Endodermal cell (in vitro differentiated cells): ENCODE data around the gene CEP70. TPM values are rescaled to one million over a fixed set of nuclear protein-coding genes. Genes with fewer than 3 reads are reported as not detected.

ENCODE experiments used
- DNase-seq: peaks from one replicate; pipeline ENCODE4 v3.0.0-alpha.2; 2017
- H3K27ac ChIP-seq: 2 replicates; pipeline ENCODE4 v1.5.1; 2013; ENCODE audit warnings: mild to moderate bottlenecking, low read depth, low read length, moderate library complexity
- H3K27me3 ChIP-seq: 2 replicates; pipeline ENCODE4 v1.6.1; 2013; ENCODE audit warnings: mild to moderate bottlenecking, low read length, moderate library complexity; ENCODE audit not compliant: insufficient read depth, control insufficient read depth, poor library complexity, severe bottlenecking
- H3K36me3 ChIP-seq: 2 replicates; pipeline ENCODE4 v1.7.0; 2013; ENCODE audit warnings: mild to moderate bottlenecking, low read length, moderate library complexity; ENCODE audit not compliant: control insufficient read depth, insufficient read depth
- H3K4me1 ChIP-seq: one replicate; pipeline ENCODE4 v1.7.0; 2013; ENCODE audit warnings: low read length; ENCODE audit not compliant: control insufficient read depth, insufficient read depth
- H3K4me3 ChIP-seq: 2 replicates; pipeline ENCODE4 v1.5.1; 2013; ENCODE audit warnings: mild to moderate bottlenecking, low read length, moderate library complexity
- H3K9ac ChIP-seq: 2 replicates; pipeline ENCODE4 v1.6.1; 2013; ENCODE audit warnings: mild to moderate bottlenecking, low read length, moderate library complexity; ENCODE audit not compliant: poor library complexity, severe bottlenecking; ENCODE audit errors: extremely low read depth
- H3K9me3 ChIP-seq: 2 replicates; pipeline ENCODE4 v1.6.1; 2013; ENCODE audit warnings: mild to moderate bottlenecking, low read length, moderate library complexity; ENCODE audit not compliant: control insufficient read depth
- H3K27ac Mint-ChIP-seq: 2 replicates; pipeline ENCODE4 v1.8.0; 2020; ENCODE audit warnings: mixed read lengths
- H3K27me3 Mint-ChIP-seq: 2 replicates; pipeline ENCODE4 v1.8.0; 2021; ENCODE audit warnings: mild to moderate bottlenecking, mixed read lengths; ENCODE audit not compliant: insufficient read depth
- H3K36me3 Mint-ChIP-seq: 2 replicates; pipeline ENCODE4 v1.8.0; 2020; ENCODE audit warnings: low read depth, mixed read lengths
- H3K4me1 Mint-ChIP-seq: 2 replicates; pipeline ENCODE4 v1.8.0; 2020; ENCODE audit warnings: mixed read lengths
- H3K4me3 Mint-ChIP-seq: 2 replicates; pipeline ENCODE4 v1.8.0; 2020; ENCODE audit warnings: mild to moderate bottlenecking, moderate library complexity, mixed read lengths
- H3K9me3 Mint-ChIP-seq: 2 replicates; pipeline ENCODE4 v1.8.0; 2020; ENCODE audit warnings: mild to moderate bottlenecking, mixed read lengths
- WGBS, 2 experiments: methylation state at CpG; one replicate each; pipeline versions ENCODE4 v1.1.5 to v1.1.7; 2013; ENCODE audit warnings: missing lambda C conversion rate in 2 of 2, mixed read lengths in 1 of 2; ENCODE audit not compliant: insufficient coverage in 1 of 2, insufficient read length in 1 of 2; 5-methylcytosine and 5-hydroxymethylcytosine counted together
- total RNA-seq, 2 donors: library from RNA; stranded (reverse); fragmentation: NEBNext Ultra II Directional in 1 of 2; extraction: Animal tissue kit (Norgen Biotek cat#: 25700) in 1 of 2; gene quantifications; 2 replicates in 1 of 2; 3 replicates in 1 of 2; pipeline ENCODE4 v1.2.1, GENCODE V29; 2021
- TF ChIP-seq, protein P1 (sequence below): fragments of 200-600 bp; sonication (generic); conservative IDR thresholded peaks from 2 replicates; pipeline ENCODE4 v1.5.0; 2021; ENCODE audit warnings: antibody characterized with exemption, mild to moderate bottlenecking

The CEP70 gene
- total RNA-seq, 2 donors from 2014 or later = 113 to 131 TPM

GRCh38 chr3:138451595-138452162 is 142.4 kb downstream of the CEP70 start:
- peak; percentile 46 for DNase-seq
- Histone ChIP-seq H3K9ac (no peak overlapping the region), H3K27ac (no peak overlapping the region), H3K36me3 (no peaks in the 10 kb centered on the region), H3K27me3 (no peaks in the 10 kb centered on the region), H3K4me3 (no peak overlapping the region), H3K9me3 (no peaks in the 10 kb centered on the region), H3K4me1 (no peaks in the 10 kb centered on the region)
- no peaks in the 10 kb centered on the region for H3K27me3 Mint-ChIP-seq
- no peak overlapping the region for H3K4me3 Mint-ChIP-seq
- H3K4me1 Mint-ChIP-seq = no peaks in the 10 kb centered on the region
- 91 to 92% methylated on average over 26 to 43 of the region's 43 CpGs for WGBS, 2 experiments
- peaks cover 14% of the 10 kb centered on the region for H3K36me3 Mint-ChIP-seq
- no peak overlapping the region for H3K27ac Mint-ChIP-seq
- TF ChIP-seq, protein P1, sequence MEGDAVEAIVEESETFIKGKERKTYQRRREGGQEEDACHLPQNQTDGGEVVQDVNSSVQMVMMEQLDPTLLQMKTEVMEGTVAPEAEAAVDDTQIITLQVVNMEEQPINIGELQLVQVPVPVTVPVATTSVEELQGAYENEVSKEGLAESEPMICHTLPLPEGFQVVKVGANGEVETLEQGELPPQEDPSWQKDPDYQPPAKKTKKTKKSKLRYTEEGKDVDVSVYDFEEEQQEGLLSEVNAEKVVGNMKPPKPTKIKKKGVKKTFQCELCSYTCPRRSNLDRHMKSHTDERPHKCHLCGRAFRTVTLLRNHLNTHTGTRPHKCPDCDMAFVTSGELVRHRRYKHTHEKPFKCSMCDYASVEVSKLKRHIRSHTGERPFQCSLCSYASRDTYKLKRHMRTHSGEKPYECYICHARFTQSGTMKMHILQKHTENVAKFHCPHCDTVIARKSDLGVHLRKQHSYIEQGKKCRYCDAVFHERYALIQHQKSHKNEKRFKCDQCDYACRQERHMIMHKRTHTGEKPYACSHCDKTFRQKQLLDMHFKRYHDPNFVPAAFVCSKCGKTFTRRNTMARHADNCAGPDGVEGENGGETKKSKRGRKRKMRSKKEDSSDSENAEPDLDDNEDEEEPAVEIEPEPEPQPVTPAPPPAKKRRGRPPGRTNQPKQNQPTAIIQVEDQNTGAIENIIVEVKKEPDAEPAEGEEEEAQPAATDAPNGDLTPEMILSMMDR = no peak
- peaks cover 1% of the 10 kb centered on the region for H3K9me3 Mint-ChIP-seq

DNA sequence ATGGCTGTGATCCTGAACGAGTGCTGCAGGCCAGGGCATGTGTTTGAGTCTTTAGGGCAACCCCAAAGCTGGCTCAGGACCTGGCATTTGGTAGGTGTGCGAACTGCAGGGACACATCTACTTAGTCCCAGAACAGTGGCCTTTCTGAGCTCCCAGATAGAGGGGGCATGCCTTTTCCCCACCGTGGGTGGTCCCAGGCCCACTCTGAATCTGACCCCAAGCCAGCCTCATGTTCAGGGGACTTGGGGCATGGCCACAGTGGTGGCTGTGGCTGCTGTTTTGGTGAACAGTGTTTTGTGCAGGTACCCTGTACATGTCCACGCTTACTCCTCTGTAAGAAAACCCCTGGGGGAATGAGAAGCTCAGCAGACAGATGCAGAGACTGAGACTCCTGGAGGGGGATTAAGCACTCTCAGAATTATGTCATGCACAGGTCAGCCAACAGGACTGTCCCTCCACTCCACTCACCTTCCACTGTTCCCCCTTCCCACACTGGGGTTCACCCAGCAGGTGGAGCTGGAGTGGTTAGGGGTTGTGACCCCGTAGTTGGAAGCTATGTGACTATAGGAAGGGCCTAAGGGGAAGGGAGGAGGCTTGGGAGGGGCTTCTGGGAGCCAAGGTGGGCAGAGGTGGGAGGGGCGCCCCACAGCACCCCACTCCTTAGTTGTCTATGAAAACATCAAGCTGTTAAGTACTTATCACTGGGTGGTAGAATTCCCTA is 143.2 kb downstream of the CEP70 start:
- Histone ChIP-seq H3K9ac (no peak overlapping the region), H3K4me1 (no peaks in the 10 kb centered on the region), H3K36me3 (no peaks in the 10 kb centered on the region), H3K4me3 (no peak overlapping the region), H3K27me3 (no peaks in the 10 kb centered on the region), H3K9me3 (no peaks in the 10 kb centered on the region), H3K27ac (no peak overlapping the region)
- DNase-seq = peak; percentile 46
- no peak overlapping the region for H3K27ac Mint-ChIP-seq
- H3K4me1 Mint-ChIP-seq = no peaks in the 10 kb centered on the region
- H3K4me3 Mint-ChIP-seq = no peak overlapping the region
- H3K9me3 Mint-ChIP-seq = no peaks in the 10 kb centered on the region
- 87 to 95% methylated on average over 4 to 5 of the region's 6 CpGs for WGBS, 2 experiments
- peaks cover 10% of the 10 kb centered on the region for H3K36me3 Mint-ChIP-seq
- TF ChIP-seq, protein P1 = no peak
- H3K27me3 Mint-ChIP-seq = no peaks in the 10 kb centered on the region

DNA sequence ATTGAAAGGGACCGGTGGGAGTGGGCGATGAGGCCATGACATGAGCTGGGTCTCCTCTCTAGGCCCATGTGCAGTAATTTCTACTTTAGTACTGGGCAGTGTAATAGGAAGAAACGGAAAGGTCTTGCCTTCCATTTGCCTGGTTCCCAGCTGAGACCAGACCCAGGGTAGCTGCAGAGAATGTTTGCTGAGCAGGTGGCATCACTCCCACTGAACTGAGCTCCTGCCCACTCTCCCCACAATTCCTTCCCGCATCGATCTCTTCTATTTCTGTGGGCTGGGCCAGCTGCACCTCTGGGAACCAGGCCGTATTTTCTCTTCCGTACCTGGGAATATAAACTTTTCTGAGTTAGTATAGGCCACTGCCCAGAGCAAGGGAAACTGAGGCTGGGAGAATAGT is 143.9 kb downstream of the CEP70 start:
- no peaks in the 10 kb centered on the region for H3K27me3 Mint-ChIP-seq
- TF ChIP-seq, protein P1 = no peak
- 93 to 100% methylated on average over 4 to 7 of the region's 7 CpGs for WGBS, 2 experiments
- no peak for DNase-seq
- no peaks in the 10 kb centered on the region for H3K4me1 ChIP-seq
- no peaks in the 10 kb centered on the region for H3K9me3 ChIP-seq
- peaks cover 3% of the 10 kb centered on the region for H3K36me3 Mint-ChIP-seq
- no peaks in the 10 kb centered on the region for H3K36me3 ChIP-seq
- H3K27ac Mint-ChIP-seq = no peak overlapping the region
- H3K4me3 ChIP-seq = no peak overlapping the region
- no peaks in the 10 kb centered on the region for H3K27me3 ChIP-seq
- H3K27ac ChIP-seq = no peak overlapping the region
- no peaks in the 10 kb centered on the region for H3K9me3 Mint-ChIP-seq
- H3K4me1 Mint-ChIP-seq = no peaks in the 10 kb centered on the region
- H3K4me3 Mint-ChIP-seq = no peak overlapping the region
- H3K9ac ChIP-seq = no peak overlapping the region
